HCT116 (cell line): ENCODE results near the gene SEZ6L2. TPM values are rescaled to one million over a fixed set of nuclear protein-coding genes. Genes with fewer than 3 reads are reported as not detected.

Experiments used
- ATAC-seq: fragments of 200-7000 bp; cut with Tn5 transposase; 2 replicates; pipeline ENCODE4 v1.9.1; 2020; ENCODE audit warnings: mild to moderate bottlenecking, moderate library complexity
- BruUV-seq: library from RNA; stranded (reverse); fragments of 400-500 nt; replicated peaks from 2 replicates; lab custom pipeline; 2021; lab: Mats Ljungman, UMichigan
- CTCF ChIA-PET: fragments of 300-600 bp; sonication (Branson Sonifier 250); formaldehyde crosslinking; loops from one replicate; lab custom pipeline; 2021; ENCODE audit warnings: antibody characterized with exemption; lab: Charles Lee
- POLR2A ChIA-PET: fragments of 300-600, 350-600 bp; sonication (Branson Sonifier 250); formaldehyde crosslinking; loops from one replicate; lab custom pipeline; 2021; ENCODE audit warnings: antibody characterized with exemption; lab: Charles Lee
- RAD21 ChIA-PET, 2 experiments: fragments of 300-600 bp; sonication (Branson Sonifier 250); formaldehyde crosslinking; loops; one replicate each; lab custom pipeline; 2023; ENCODE audit warnings: low total read pairs in 2 of 2; ENCODE audit not compliant: uncharacterized antibody in 2 of 2, unreplicated experiment in 2 of 2, low non-redundant PET in 1 of 2; lab: Charles Lee
- DNase-seq: peaks from one replicate; pipeline ENCODE4 v3.0.0-alpha.2; 2010; ENCODE audit warnings: low read depth, low spot score
- H2AFZ ChIP-seq: fragments of 200-600 bp; shearing (Covaris generic), sonication (generic); 2 replicates; pipeline ENCODE4 v1.6.1; 2017; ENCODE audit warnings: low read depth, mixed run types, mixed read lengths, antibody characterized with exemption, low read length; ENCODE audit not compliant: poor library complexity, severe bottlenecking
- H3K27ac ChIP-seq: 2 replicates; pipeline ENCODE4 v1.5.1; 2012; ENCODE audit warnings: low read depth, low read length
- H3K27me3 ChIP-seq: fragments of 200-600 bp; sonication (generic); 2 replicates; pipeline ENCODE4 v1.6.1; 2016; ENCODE audit warnings: mixed run types, low read length, mixed read lengths; ENCODE audit not compliant: insufficient read depth
- H3K36me3 ChIP-seq, 2 experiments: fragments of 200-500 bp in 1 of 2; fragments of 200-600 bp in 1 of 2; sonication (Bioruptor generic) in 1 of 2; sonication (generic) in 1 of 2; 2 replicates each; pipeline versions ENCODE4 v1.5.1 to v1.6.1; 2014 to 2016; ENCODE audit warnings: low read length in 2 of 2, inconsistent platforms in 1 of 2, mixed read lengths in 1 of 2, mixed run types in 1 of 2; ENCODE audit not compliant: insufficient read depth in 2 of 2, control insufficient read depth in 1 of 2
- H3K4me1 ChIP-seq, 2 experiments: fragments of 200-600 bp in 1 of 2; sonication (generic) in 1 of 2; 2 replicates each; pipeline versions ENCODE4 v1.5.1 to v1.6.1; 2012 to 2017; ENCODE audit warnings: low read length in 2 of 2, inconsistent platforms in 1 of 2, mild to moderate bottlenecking in 1 of 2, mixed read lengths in 1 of 2, mixed run types in 1 of 2, moderate library complexity in 1 of 2; ENCODE audit not compliant: insufficient read depth in 2 of 2, control insufficient read depth in 1 of 2
- H3K4me2 ChIP-seq: fragments of 200-600 bp; sonication (generic); 2 replicates; pipeline ENCODE4 v1.6.1; 2017; ENCODE audit warnings: mixed run types, low read length, mixed read lengths
- H3K4me3 ChIP-seq, 2 experiments: fragments of 200-600 bp in 1 of 2; sonication (generic) in 1 of 2; replicated peaks in 1 of 2; 2 replicates each; pipeline ENCODE4 v1.5.1; 2011 to 2016; ENCODE audit warnings: low read length in 2 of 2, control low read depth in 1 of 2, low read depth in 1 of 2, mild to moderate bottlenecking in 1 of 2, mixed read lengths in 1 of 2, mixed run types in 1 of 2
- H3K79me2 ChIP-seq: fragments of 200-600 bp; sonication (generic); 2 replicates; pipeline ENCODE4 v1.6.1; 2017; ENCODE audit warnings: mild to moderate bottlenecking, mixed run types, low read length, moderate library complexity, mixed read lengths; ENCODE audit not compliant: insufficient read depth
- H3K9ac ChIP-seq: fragments of 200-600 bp; sonication (generic); 2 replicates; pipeline ENCODE4 v1.6.1; 2016; ENCODE audit warnings: low read length, mixed read lengths
- H3K9me2 ChIP-seq: fragments of 200-600 bp; sonication (generic), shearing (Covaris generic); 2 replicates; pipeline ENCODE4 v1.6.1; 2017; ENCODE audit warnings: mixed run types, mild to moderate bottlenecking, moderate library complexity; ENCODE audit not compliant: insufficient read depth
- H3K9me3 ChIP-seq, 2 experiments: fragments of 200-500 bp in 1 of 2; fragments of 200-600 bp in 1 of 2; sonication (Bioruptor generic) in 1 of 2; sonication (generic) in 1 of 2; 2 replicates each; pipeline ENCODE4 v1.6.1; 2014 to 2017; ENCODE audit warnings: low read length in 2 of 2, mixed read lengths in 2 of 2, inconsistent platforms in 1 of 2, low read depth in 1 of 2, mild to moderate bottlenecking in 1 of 2, mixed run types in 1 of 2, moderate library complexity in 1 of 2; ENCODE audit not compliant: control insufficient read depth in 1 of 2, insufficient read depth in 1 of 2
- H4K20me1 ChIP-seq: fragments of 200-600 bp; sonication (generic), shearing (Covaris generic); 2 replicates; pipeline ENCODE4 v1.6.1; 2017; ENCODE audit warnings: mixed run types, mild to moderate bottlenecking, moderate library complexity; ENCODE audit not compliant: insufficient read depth
- ELF1 ChIP-seq: IDR thresholded peaks from 2 replicates; pipeline ENCODE4 v1.6.1; 2012; ENCODE audit warnings: low read depth, borderline replicate concordance
- EZH2 ChIP-seq: fragments of 200-600 bp; sonication (generic); IDR thresholded peaks from 2 replicates; pipeline ENCODE4 v1.6.1; 2017; ENCODE audit warnings: antibody characterized with exemption, mixed run types
- FOSL1 ChIP-seq: IDR thresholded peaks from 2 replicates; pipeline ENCODE4 v1.6.1; 2012; ENCODE audit warnings: low read depth
- JUND ChIP-seq: IDR thresholded peaks from 2 replicates; pipeline ENCODE4 v1.6.1; 2012
- MAX ChIP-seq: IDR thresholded peaks from 2 replicates; pipeline ENCODE4 v1.6.1; 2012
- POLR2AphosphoS5 ChIP-seq: IDR thresholded peaks from 2 replicates; pipeline ENCODE4 v1.6.1; 2011; ENCODE audit warnings: mild to moderate bottlenecking, low read depth, low read length, moderate library complexity
- RAD21 ChIP-seq: IDR thresholded peaks from 2 replicates; pipeline ENCODE4 v1.6.1; 2012; ENCODE audit warnings: low read depth, mild to moderate bottlenecking
- REST ChIP-seq: IDR thresholded peaks from 2 replicates; pipeline ENCODE4 v1.6.1; 2012; ENCODE audit warnings: low read depth
- SIN3A ChIP-seq: IDR thresholded peaks from 2 replicates; pipeline ENCODE4 v1.6.1; 2012; ENCODE audit warnings: low read depth
- SRF ChIP-seq: IDR thresholded peaks from 2 replicates; pipeline ENCODE4 v1.6.1; 2012; ENCODE audit warnings: low read depth
- TCF7L2 ChIP-seq: IDR thresholded peaks from 2 replicates; pipeline ENCODE4 v1.7.0; 2011; ENCODE audit warnings: borderline replicate concordance, inconsistent platforms; ENCODE audit not compliant: insufficient read depth, insufficient read length; ENCODE audit errors: extremely low read depth
- YY1 ChIP-seq: IDR thresholded peaks from 2 replicates; pipeline ENCODE4 v1.6.1; 2011; ENCODE audit warnings: low read length, low read depth, moderate library complexity, mild to moderate bottlenecking; ENCODE audit not compliant: insufficient replicate concordance; ENCODE audit errors: extremely low read depth
- ZFX ChIP-seq: fragments of 450-650 bp; IDR thresholded peaks from 2 replicates; pipeline ENCODE4 v1.6.1; 2017
- ZNF274 ChIP-seq: fragments of 200-500 bp; sonication (Bioruptor generic); IDR thresholded peaks from 2 replicates; pipeline ENCODE4 v1.6.1; 2014; ENCODE audit warnings: mild to moderate bottlenecking, low read depth, low read length, inconsistent platforms
- intact Hi-C: fragments of 100-400 bp; cut with micrococcal nuclease; formaldehyde crosslinking; loops from 2 replicates; pipeline ENCODE4 v1.10.0; 2022
- total RNA-seq: library from RNA; stranded (reverse); gene quantifications from one replicate; pipeline ENCODE4 v1.2.1, GENCODE V29; 2021; ENCODE audit not compliant: unreplicated experiment
- TF ChIP-seq, protein P1 (sequence below): IDR thresholded peaks from 2 replicates; pipeline ENCODE4 v1.6.1; 2011; ENCODE audit warnings: mild to moderate bottlenecking, low read length, moderate library complexity; ENCODE audit not compliant: insufficient replicate concordance; ENCODE audit errors: extremely low read depth

SEZ6L2 gene
- total RNA-seq, 1 experiment from 2014 or later, result 49.3 TPM

- RAD21 ChIA-PET, result interaction anchor here in 1 of 2 experiments (0.8 kb wide), 1 partner anchor 26 kb away, joined by 4 read pairs; the partner anchor contains the start of gene PAGR1
- BruUV-seq, result no TSS peak
- POLR2A ChIA-PET, result interaction anchor here (0.6 kb wide), 1 partner anchor 12 kb away, joined by 3 read pairs; no protein-coding TSS in a partner anchor
Observed at GRCh38 chr16:29841631-29842030, 57.7 kb downstream of the SEZ6L2 start.

More at GRCh38 chr16:29841631-29842030, 57.7 kb downstream of the SEZ6L2 start:
- intact Hi-C loops, result no loop called here
- H2AFZ ChIP-seq, result no peak overlapping the region
- H3K9me2 ChIP-seq, result no peaks in the 10 kb centered on the region
- CTCF ChIA-PET, result no interaction called here
- no peak overlapping the region for H3K27ac ChIP-seq
- no peak for DNase-seq
- ATAC-seq, result no peak
- peaks cover 0 to 4% of the 10 kb centered on the region in 2 experiments; a peak in 2 of 4 replicates for H3K36me3 ChIP-seq
- H3K9me3 ChIP-seq, result no peaks in the 10 kb centered on the region
- no peaks in the 10 kb centered on the region for H3K79me2 ChIP-seq
- no peak overlapping the region for H3K4me2 ChIP-seq
- H3K4me1 ChIP-seq, result no peaks in the 10 kb centered on the region
- H3K27me3 ChIP-seq, result no peaks in the 10 kb centered on the region
- H3K4me3 ChIP-seq, result no peak overlapping the region
- no peaks in the 10 kb centered on the region for H4K20me1 ChIP-seq
- TF ChIP-seq ELF1 (no peak), RAD21 (no peak), JUND (no peak), SIN3A (no peak), SRF (no peak), TCF7L2 (no peak), YY1 (no peak), FOSL1 (no peak), EZH2 (no peak), ZFX (no peak), MAX (no peak), ZNF274 (no peak), REST (no peak), POLR2AphosphoS5 (no peak)
- TF ChIP-seq, protein P1, sequence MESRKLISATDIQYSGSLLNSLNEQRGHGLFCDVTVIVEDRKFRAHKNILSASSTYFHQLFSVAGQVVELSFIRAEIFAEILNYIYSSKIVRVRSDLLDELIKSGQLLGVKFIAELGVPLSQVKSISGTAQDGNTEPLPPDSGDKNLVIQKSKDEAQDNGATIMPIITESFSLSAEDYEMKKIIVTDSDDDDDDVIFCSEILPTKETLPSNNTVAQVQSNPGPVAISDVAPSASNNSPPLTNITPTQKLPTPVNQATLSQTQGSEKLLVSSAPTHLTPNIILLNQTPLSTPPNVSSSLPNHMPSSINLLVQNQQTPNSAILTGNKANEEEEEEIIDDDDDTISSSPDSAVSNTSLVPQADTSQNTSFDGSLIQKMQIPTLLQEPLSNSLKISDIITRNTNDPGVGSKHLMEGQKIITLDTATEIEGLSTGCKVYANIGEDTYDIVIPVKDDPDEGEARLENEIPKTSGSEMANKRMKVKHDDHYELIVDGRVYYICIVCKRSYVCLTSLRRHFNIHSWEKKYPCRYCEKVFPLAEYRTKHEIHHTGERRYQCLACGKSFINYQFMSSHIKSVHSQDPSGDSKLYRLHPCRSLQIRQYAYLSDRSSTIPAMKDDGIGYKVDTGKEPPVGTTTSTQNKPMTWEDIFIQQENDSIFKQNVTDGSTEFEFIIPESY, result no peak
- no peak overlapping the region for H3K9ac ChIP-seq
